Kidney capillary endothelial cell (primary cell): Measurements from ENCODE around the gene EI24.

Source experiments
- DNase-seq: peaks from one replicate; pipeline ENCODE4 v3.0.0-alpha.2; 2018; ENCODE audit warnings: low spot score

Gene EI24

DNA sequence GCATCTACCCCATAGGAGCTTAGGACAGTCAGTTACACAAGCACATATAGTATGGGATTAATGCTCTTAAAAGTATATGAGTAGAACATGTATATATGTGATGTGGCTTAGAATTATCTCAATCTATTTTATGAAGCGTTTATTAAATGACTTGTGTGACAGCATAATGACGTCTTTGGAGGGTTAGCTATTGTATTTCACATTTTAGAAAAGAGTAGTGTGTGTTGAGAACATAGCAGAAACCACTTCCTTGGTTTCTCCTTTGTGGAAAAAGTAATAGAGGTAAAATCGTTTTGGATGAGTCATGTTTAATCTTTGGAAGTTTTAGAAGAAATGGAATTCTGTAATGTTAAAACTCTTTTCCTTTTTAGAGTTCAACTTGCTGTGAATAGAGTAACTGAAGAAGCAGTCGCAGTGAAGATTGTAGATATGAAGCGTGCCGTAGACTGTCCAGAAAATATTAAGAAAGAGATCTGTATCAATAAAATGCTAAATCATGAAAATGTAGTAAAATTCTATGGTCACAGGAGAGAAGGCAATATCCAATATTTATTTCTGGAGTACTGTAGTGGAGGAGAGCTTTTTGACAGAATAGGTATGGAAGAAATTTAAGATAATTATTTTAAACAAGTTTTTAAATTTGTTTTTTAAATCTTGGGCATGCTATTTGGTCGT is 58.1 kb downstream of the EI24 start:
- no peak for DNase-seq
